Prostate gland (tissue), 2 donors: ENCODE results near the gene RNU7-1.

Source experiments
- POLR2A ChIP-seq: fragments of 450-650 bp; IDR thresholded peaks from one replicate; pipeline ENCODE4 v1.6.1; 2016; ENCODE audit warnings: antibody characterized with exemption, mild to moderate bottlenecking
- POLR2AphosphoS5 ChIP-seq: sonication (generic); formaldehyde crosslinking; IDR thresholded peaks from one replicate; pipeline ENCODE4 v1.6.1; 2017; ENCODE audit warnings: antibody characterized with exemption
- TF ChIP-seq, protein P1 (sequence below), 4 experiments: fragments of 200-600 bp in 2 of 4; fragments of 450-650 bp in 2 of 4; sonication (generic) in 2 of 4; IDR thresholded peaks; 1 replicate in 3 of 4; 2 replicates in 1 of 4; pipeline ENCODE4 v1.5.1; 2016 to 2019; ENCODE audit warnings: antibody characterized with exemption in 4 of 4, mild to moderate bottlenecking in 2 of 4, moderate library complexity in 2 of 4

- TF ChIP-seq, protein P1, sequence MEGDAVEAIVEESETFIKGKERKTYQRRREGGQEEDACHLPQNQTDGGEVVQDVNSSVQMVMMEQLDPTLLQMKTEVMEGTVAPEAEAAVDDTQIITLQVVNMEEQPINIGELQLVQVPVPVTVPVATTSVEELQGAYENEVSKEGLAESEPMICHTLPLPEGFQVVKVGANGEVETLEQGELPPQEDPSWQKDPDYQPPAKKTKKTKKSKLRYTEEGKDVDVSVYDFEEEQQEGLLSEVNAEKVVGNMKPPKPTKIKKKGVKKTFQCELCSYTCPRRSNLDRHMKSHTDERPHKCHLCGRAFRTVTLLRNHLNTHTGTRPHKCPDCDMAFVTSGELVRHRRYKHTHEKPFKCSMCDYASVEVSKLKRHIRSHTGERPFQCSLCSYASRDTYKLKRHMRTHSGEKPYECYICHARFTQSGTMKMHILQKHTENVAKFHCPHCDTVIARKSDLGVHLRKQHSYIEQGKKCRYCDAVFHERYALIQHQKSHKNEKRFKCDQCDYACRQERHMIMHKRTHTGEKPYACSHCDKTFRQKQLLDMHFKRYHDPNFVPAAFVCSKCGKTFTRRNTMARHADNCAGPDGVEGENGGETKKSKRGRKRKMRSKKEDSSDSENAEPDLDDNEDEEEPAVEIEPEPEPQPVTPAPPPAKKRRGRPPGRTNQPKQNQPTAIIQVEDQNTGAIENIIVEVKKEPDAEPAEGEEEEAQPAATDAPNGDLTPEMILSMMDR (IDR thresholded peaks at IDR 0.05) = no peak
- no peak for TF ChIP-seq POLR2A
- no peak for TF ChIP-seq POLR2AphosphoS5
These were observed 46.7 kb upstream of the RNU7-1 start for GRCh38 chr12:6896846-6897435.
